GM19395 (cell line): ENCODE data around the gene SCN1B.
"Not testable (repeated sequence)": the region's sequence is repeated elsewhere in the genome, so short reads cannot be mapped to it uniquely, and the experiment has no call there.

Experiments
- ATAC-seq: cut with Tn5 transposase; IDR thresholded peaks from one replicate; pipeline ENCODE4 v1.9.1; 2021; ENCODE audit warnings: mild to moderate bottlenecking, moderate library complexity; ENCODE audit not compliant: unreplicated experiment

SCN1B gene

DNA sequence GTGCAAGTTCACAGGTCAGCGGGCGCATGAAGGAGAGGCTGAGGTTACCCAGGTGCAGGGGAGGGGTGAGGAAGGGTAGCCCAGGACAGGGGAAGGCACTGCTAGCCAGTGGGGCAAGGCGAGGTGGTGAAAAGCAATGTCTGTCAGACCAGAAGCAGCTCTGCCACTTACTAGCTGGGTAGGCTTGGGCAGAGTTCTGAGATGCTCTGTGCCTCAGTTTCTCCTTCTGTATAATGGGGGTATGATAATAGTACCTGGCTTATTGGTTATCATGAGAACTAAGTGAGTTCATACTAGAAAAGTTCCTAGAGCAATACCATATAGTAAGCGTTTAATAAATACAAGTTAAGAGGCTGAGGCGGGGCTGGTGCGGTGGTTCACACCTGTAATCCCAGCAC lies 14.3 kb upstream of the SCN1B start:
- no peak for ATAC-seq

DNA sequence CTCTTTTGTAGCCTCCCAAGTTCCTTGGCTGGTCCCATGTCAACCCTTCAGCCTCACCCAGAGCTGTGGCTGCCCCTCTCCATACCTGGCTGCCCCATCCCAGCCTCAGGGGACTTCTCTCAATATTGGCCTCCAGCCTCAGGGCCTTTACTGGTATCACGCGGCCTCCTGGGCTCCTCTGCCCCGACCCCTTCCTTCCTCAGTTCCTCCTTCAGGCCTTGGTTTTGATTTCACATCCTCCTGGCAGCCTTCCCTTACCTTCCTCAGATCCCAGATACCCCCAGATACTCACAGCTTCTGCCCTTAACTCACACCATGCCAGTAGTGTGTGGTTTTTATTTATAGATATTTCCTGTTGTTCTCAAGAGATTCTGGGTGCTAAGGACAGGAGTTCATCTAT lies 12.8 kb upstream of the SCN1B start:
- no peak for ATAC-seq

DNA sequence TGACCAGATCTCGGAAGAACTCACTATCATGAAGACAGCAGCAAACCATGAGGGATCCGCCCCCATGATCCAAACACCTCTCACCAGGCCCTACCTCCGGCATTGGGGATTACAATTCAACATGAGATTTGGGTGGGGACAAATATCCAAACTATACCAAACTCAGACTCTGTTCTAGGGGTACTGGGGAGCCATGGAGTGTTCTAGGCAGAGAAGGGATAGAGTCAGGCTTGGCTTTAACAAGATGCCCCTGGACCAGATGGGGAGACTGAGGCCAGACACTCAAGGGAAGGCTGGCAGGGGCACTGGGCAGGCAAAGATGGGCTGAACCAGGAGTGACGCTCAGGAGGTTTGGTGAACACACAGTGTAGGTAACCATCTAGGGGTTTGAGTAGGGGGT lies 11.9 kb upstream of the SCN1B start:
- ATAC-seq, result no peak

GRCh38 chr19:35019144-35019543 lies 11.1 kb upstream of the SCN1B start:
- ATAC-seq, result no peak

- ATAC-seq, result no peak
Measured at GRCh38 chr19:35021016-35021415, 9.3 kb upstream of the SCN1B start.

DNA sequence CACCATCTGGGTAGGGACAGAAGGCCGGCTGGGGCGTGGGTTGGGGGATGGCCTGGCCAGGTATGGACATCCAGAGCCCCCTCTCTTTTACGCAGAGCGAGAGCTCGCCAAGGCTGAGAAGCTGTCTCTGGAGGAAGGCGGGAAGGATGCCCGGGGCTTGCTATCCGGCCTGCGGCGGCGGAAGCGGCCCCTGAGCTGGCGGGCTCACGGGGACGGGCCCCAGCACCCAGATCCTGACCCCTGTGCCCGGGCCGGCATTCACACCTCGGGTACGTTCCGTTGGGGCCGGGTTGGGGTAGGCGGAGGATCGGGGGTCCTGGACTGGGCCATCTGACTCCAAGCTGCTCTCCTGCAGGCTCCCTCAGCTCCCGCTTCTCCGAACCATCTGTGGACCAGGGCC lies 8.7 kb upstream of the SCN1B start:
- ATAC-seq, result no peak

- no peak for ATAC-seq
Measured at GRCh38 chr19:35022460-35022859, 7.8 kb upstream of the SCN1B start.

DNA sequence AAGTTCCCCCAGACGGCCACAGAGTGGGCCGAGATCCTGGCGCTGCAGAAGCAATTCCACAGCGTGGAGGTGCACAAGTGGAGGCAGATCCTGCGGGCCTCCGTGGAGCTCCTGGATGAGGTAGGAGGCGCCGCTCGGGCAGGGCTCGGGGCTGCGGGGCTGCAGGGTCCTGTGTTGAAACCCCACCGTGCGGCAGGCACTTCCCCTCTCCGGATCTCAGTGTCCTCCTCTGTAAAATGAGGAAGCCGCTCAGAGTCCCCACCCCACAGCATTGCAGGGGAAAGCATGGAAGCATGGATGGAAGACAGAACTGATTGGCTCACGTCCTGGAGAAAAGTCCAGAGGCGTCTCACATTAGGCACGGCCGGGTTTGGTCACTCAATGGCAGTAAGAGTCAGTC lies 6.8 kb upstream of the SCN1B start:
- no peak for ATAC-seq

- ATAC-seq, result no peak
Measured at GRCh38 chr19:35024095-35024494, 6.2 kb upstream of the SCN1B start.

GRCh38 chr19:35025969-35026368 lies 4.3 kb upstream of the SCN1B start:
- ATAC-seq, result no peak

- no peak for ATAC-seq
Measured at GRCh38 chr19:35026418-35026817, 3.9 kb upstream of the SCN1B start.

- no peak for ATAC-seq
Measured at GRCh38 chr19:35027009-35027408, 3.3 kb upstream of the SCN1B start.

- no peak for ATAC-seq
Measured at GRCh38 chr19:35027851-35028599, 2.2 kb upstream of the SCN1B start.

- ATAC-seq, result not testable (repeated sequence)
Measured at GRCh38 chr19:35028600-35028885, 1.7 kb upstream of the SCN1B start.

GRCh38 chr19:35029275-35029736 lies 964 bp upstream of the SCN1B start:
- ATAC-seq, result not testable (repeated sequence)

- no peak for ATAC-seq
Measured at GRCh38 chr19:35029737-35030256, 473 bp upstream of the SCN1B start.

DNA sequence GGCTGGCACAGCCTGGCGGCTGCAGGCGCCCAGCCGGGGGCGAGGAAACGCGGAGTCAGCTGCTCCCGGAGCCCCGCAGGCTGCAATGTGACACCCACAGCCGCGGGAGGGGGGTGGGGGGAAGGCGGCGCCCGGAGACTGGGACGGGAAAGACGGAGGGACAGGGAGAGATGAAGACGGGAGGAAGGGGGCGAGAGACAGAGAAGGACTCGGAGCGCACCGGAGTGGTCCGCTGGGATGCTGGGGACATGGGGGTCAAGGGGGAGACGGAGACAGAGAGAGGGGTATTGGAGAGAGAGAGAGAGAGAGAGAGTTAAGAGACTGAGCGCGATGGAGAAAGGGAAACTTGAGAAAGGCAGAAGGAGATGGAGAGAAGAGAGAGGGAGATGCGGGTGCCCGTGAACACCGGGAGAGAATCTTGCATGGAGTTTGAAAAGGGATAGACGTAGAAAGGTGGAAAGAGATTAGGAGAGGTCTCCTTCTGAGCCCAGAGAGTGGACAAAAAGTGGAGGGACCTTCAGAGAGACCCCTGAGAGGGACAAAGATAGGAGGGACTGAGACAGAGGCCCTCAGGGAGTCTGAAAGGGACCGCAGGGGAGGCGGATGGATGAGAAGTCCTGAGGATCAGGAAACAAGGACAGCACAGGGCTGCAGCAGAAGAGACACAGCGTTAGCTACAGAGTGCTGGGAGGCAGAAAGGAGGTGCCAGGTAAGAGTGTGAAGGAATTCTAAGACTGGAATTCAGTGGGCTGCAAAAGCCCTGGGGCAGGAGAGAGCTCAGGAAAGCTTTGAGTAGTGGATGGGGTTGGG lies 1.0 kb downstream of the SCN1B start:
- ATAC-seq, result no peak

DNA sequence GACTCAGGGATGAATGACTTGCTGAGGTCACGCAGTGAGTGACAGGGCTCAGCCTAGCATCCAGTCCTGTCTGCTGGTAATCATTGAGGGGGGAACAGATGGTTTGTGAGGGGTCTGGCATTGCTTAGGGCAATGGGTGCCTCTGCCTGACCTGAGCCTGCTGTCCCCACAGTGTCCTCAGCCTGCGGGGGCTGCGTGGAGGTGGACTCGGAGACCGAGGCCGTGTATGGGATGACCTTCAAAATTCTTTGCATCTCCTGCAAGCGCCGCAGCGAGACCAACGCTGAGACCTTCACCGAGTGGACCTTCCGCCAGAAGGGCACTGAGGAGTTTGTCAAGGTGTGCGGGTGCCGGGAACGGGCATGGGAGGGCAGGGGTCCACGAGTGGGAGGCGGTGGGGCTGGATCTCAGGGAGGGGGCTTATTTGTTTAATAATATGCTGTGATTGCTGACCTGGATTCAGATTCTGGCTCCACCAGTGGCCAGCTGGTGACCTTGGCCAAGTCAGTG lies 2.1 kb downstream of the SCN1B start:
- ATAC-seq, result no peak

- no peak for ATAC-seq
Measured at GRCh38 chr19:35033067-35034004, 3.1 kb downstream of the SCN1B start.

GRCh38 chr19:35034005-35034502 lies 3.8 kb downstream of the SCN1B start:
- no peak for ATAC-seq
